GM23338 (cell line): ENCODE results near the gene TLR9. TPM values are rescaled to one million over a fixed set of nuclear protein-coding genes. Genes with fewer than 3 reads are reported as not detected.

Experiments
- ATAC-seq: fragments of 200-7000 bp; cut with Tn5 transposase; 3 replicates; pipeline ENCODE4 v1.9.1; 2020
- DNase-seq: peaks from one replicate; pipeline ENCODE4 v3.0.0-alpha.2; 2015; ENCODE audit warnings: low spot score
- H2AFZ ChIP-seq: fragments of 200-600 bp; sonication (generic); 2 replicates; pipeline ENCODE4 v1.8.0; 2016; ENCODE audit warnings: antibody characterized with exemption, mild to moderate bottlenecking, moderate library complexity
- H3F3A ChIP-seq: fragments of 200-600 bp; sonication (generic); replicated peaks from 2 replicates; pipeline ENCODE4 v1.8.0; 2017; ENCODE audit warnings: antibody characterized with exemption, mixed run types, low read depth
- H3K27ac ChIP-seq: fragments of 200-600 bp; sonication (generic); 2 replicates; pipeline ENCODE4 v1.6.1; 2016; ENCODE audit warnings: low read depth
- H3K27me3 ChIP-seq: fragments of 200-600 bp; sonication (generic); 2 replicates; pipeline ENCODE4 v1.8.0; 2016; ENCODE audit warnings: mild to moderate bottlenecking, mixed run types, moderate library complexity; ENCODE audit not compliant: insufficient read depth
- H3K36me3 ChIP-seq: fragments of 200-600 bp; sonication (generic); 2 replicates; pipeline ENCODE4 v1.8.0; 2016; ENCODE audit warnings: mild to moderate bottlenecking; ENCODE audit not compliant: insufficient read depth
- H3K4me1 ChIP-seq: fragments of 200-600 bp; sonication (generic); 2 replicates; pipeline ENCODE4 v1.8.0; 2016; ENCODE audit warnings: mild to moderate bottlenecking, moderate library complexity; ENCODE audit not compliant: insufficient read depth
- H3K4me2 ChIP-seq: fragments of 200-600 bp; sonication (generic); 2 replicates; pipeline ENCODE4 v1.7.1; 2017; ENCODE audit warnings: mixed run types
- H3K4me3 ChIP-seq: fragments of 200-600 bp; sonication (generic); 2 replicates; pipeline ENCODE4 v1.6.1; 2016; ENCODE audit warnings: mixed run types
- H3K79me2 ChIP-seq: fragments of 200-600 bp; sonication (generic); replicated peaks from 2 replicates; pipeline ENCODE4 v1.8.0; 2017; ENCODE audit warnings: mild to moderate bottlenecking; ENCODE audit not compliant: insufficient read depth
- H3K9me2 ChIP-seq: fragments of 200-600 bp; sonication (generic); 2 replicates; pipeline ENCODE4 v1.8.0; 2017; ENCODE audit not compliant: insufficient read depth
- H4K20me1 ChIP-seq: fragments of 200-600 bp; sonication (generic); replicated peaks from 2 replicates; pipeline ENCODE4 v1.8.0; 2017; ENCODE audit warnings: mild to moderate bottlenecking; ENCODE audit not compliant: insufficient read depth
- H3K27ac Mint-ChIP-seq: 2 replicates; pipeline ENCODE4 v1.8.0; 2020; ENCODE audit warnings: inconsistent platforms, mild to moderate bottlenecking, moderate library complexity, mixed read lengths
- H3K27me3 Mint-ChIP-seq: 3 replicates; pipeline ENCODE4 v1.8.0; 2022; ENCODE audit warnings: low read depth, mild to moderate bottlenecking, moderate library complexity, mixed read lengths, inconsistent platforms; ENCODE audit not compliant: insufficient read depth, poor library complexity
- H3K36me3 Mint-ChIP-seq: 3 replicates; pipeline ENCODE4 v1.8.0; 2021; ENCODE audit warnings: low read depth, mild to moderate bottlenecking, inconsistent platforms, moderate library complexity, mixed read lengths
- H3K4me1 Mint-ChIP-seq: 3 replicates; pipeline ENCODE4 v1.8.0; 2020; ENCODE audit warnings: mild to moderate bottlenecking, inconsistent platforms, mixed read lengths
- H3K4me3 Mint-ChIP-seq: 3 replicates; pipeline ENCODE4 v1.8.0; 2021; ENCODE audit warnings: moderate library complexity, mild to moderate bottlenecking, inconsistent platforms, mixed read lengths
- H3K9me3 Mint-ChIP-seq: 3 replicates; pipeline ENCODE4 v1.8.0; 2020; ENCODE audit warnings: moderate library complexity, mild to moderate bottlenecking, inconsistent platforms, mixed read lengths
- CREB1 ChIP-seq: fragments of 250-450 bp; sonication (Bioruptor Pico); IDR thresholded peaks from 2 replicates; pipeline ENCODE4 v1.5.0; 2020; ENCODE audit warnings: low read depth, mild to moderate bottlenecking, moderate library complexity
- EZH2phosphoT487 ChIP-seq: fragments of 200-600 bp; sonication (generic); IDR thresholded peaks from one replicate; pipeline ENCODE4 v1.8.1; 2018; ENCODE audit warnings: antibody characterized with exemption; ENCODE audit not compliant: unreplicated experiment
- NANOG ChIP-seq: IDR thresholded peaks from 2 replicates; pipeline ENCODE4 v1.6.1; 2016; ENCODE audit warnings: antibody characterized with exemption, borderline replicate concordance
- POLR2AphosphoS5 ChIP-seq: IDR thresholded peaks from 2 replicates; pipeline ENCODE4 v1.6.1; 2016; ENCODE audit warnings: antibody characterized with exemption, low read depth
- ZNF114 ChIP-seq: fragments of 250-450 bp; sonication (Bioruptor Pico); IDR thresholded peaks from 2 replicates; pipeline ENCODE4 v1.5.0; 2020; ENCODE audit warnings: mild to moderate bottlenecking, moderate library complexity
- polyA plus RNA-seq: library from polyadenylated mRNA; unstranded; fragments of >200 nt; fragmentation: Nextera tagmentation; extraction: Ambion mirVana; gene quantifications from 2 replicates; pipeline ENCODE4 v1.2.1, GENCODE V29; 2016
- total RNA-seq: library from RNA; depleted of rRNA; stranded (reverse); fragments of >200 nt; shearing (Covaris generic); gene quantifications from 2 replicates; pipeline ENCODE4 v1.2.3, GENCODE V29; 2014
- TF ChIP-seq, protein P1 (sequence below): IDR thresholded peaks from 2 replicates; pipeline ENCODE4 v1.6.1; 2016; ENCODE audit warnings: antibody characterized with exemption
- TF ChIP-seq, protein P2 (sequence below): fragments of 250-450 bp; sonication (Bioruptor Pico); IDR thresholded peaks from 2 replicates; pipeline ENCODE4 v1.5.0; 2020; ENCODE audit warnings: mild to moderate bottlenecking, moderate library complexity

The TLR9 gene
- total and polyA plus RNA-seq, 2 experiments from 2014 or later, result not detected

DNA sequence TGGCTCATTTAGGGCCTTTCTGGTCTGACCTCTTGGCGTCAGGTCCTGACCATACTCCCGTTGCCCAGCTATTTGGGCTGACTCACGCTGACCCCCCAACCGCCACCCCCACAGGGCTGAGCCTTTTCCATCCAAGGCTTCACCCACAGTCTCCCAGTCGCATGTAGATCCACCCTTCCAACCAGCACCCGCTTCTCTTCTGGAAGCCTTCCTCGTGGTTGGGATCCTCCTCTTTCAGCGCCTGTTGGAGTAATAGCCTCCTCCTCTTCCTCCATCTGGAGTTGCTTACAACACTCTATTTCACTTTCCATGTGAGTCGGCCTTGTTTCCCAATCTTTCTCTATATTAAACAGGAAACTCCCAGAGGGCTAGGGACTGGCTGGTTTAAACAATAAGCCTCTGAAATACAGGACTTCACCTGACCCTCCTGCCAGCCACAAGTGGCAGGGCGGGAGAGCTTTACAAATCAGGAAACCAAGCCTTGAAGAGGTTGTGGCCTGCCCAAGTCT lies 29.6 kb downstream of the TLR9 start:
- Mint-ChIP-seq H3K36me3 (peaks cover 10% of the 10 kb centered on the region), H3K4me3 (no peak overlapping the region), H3K27me3 (peaks cover 20% of the 10 kb centered on the region), H3K9me3 (peaks cover 4% of the 10 kb centered on the region; the same call in 1 of the 3 replicates), H3K27ac (no peak overlapping the region), H3K4me1 (peaks cover 17% of the 10 kb centered on the region)
- Histone ChIP-seq H2AFZ (no peak overlapping the region), H4K20me1 (peaks cover 3% of the 10 kb centered on the region; the same call in 1 of the 2 replicates), H3K9me2 (no peaks in the 10 kb centered on the region), H3K4me2 (no peak overlapping the region), H3K27ac (no peak overlapping the region), H3K4me1 (peaks cover 10% of the 10 kb centered on the region), H3K36me3 (peaks cover 17% of the 10 kb centered on the region), H3F3A (peaks cover 7% of the 10 kb centered on the region; the same call in 1 of the 2 replicates), H3K4me3 (no peak overlapping the region), H3K27me3 (no peaks in the 10 kb centered on the region), H3K79me2 (peaks cover 12% of the 10 kb centered on the region)
- DNase-seq, result no peak
- ATAC-seq, result no peak
- TF ChIP-seq, protein P1, sequence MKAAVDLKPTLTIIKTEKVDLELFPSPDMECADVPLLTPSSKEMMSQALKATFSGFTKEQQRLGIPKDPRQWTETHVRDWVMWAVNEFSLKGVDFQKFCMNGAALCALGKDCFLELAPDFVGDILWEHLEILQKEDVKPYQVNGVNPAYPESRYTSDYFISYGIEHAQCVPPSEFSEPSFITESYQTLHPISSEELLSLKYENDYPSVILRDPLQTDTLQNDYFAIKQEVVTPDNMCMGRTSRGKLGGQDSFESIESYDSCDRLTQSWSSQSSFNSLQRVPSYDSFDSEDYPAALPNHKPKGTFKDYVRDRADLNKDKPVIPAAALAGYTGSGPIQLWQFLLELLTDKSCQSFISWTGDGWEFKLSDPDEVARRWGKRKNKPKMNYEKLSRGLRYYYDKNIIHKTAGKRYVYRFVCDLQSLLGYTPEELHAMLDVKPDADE, result no peak
- TF ChIP-seq POLR2AphosphoS5 (no peak), ZNF114 (no peak), CREB1 (no peak), NANOG (no peak)

DNA sequence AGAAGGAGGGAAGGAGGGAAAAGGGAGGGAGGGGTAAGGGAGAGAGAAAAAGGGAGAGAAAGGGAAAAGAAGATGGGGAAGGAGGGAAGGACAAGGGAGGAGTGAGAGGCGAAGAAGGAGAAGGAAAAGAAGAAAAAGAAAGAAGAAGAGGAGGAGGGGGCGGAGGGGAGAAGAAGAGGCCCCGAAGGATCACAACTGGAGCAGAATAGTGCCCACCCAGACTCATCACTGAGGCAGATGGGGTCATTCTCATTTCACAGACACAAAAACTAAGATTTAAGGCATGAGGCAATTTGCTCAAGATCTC lies 30.2 kb downstream of the TLR9 start:
- Histone ChIP-seq H3K9me2 (no peaks in the 10 kb centered on the region), H3K79me2 (peaks cover 12% of the 10 kb centered on the region), H3K4me2 (no peak overlapping the region), H3K27ac (no peak overlapping the region), H3K27me3 (no peaks in the 10 kb centered on the region), H2AFZ (no peak overlapping the region), H3K36me3 (peaks cover 11% of the 10 kb centered on the region), H3K4me1 (peaks cover 10% of the 10 kb centered on the region), H3F3A (peaks cover 7% of the 10 kb centered on the region; the same call in 1 of the 2 replicates), H4K20me1 (peaks cover 3% of the 10 kb centered on the region; the same call in 1 of the 2 replicates), H3K4me3 (no peak overlapping the region)
- no peak overlapping the region for H3K27ac Mint-ChIP-seq
- no peak overlapping the region for H3K4me3 Mint-ChIP-seq
- peaks cover 19% of the 10 kb centered on the region for H3K4me1 Mint-ChIP-seq
- peaks cover 7% of the 10 kb centered on the region; the same call in 2 of the 3 replicates for H3K36me3 Mint-ChIP-seq
- no peak for DNase-seq
- H3K27me3 Mint-ChIP-seq, result peaks cover 22% of the 10 kb centered on the region
- TF ChIP-seq, protein P2, sequence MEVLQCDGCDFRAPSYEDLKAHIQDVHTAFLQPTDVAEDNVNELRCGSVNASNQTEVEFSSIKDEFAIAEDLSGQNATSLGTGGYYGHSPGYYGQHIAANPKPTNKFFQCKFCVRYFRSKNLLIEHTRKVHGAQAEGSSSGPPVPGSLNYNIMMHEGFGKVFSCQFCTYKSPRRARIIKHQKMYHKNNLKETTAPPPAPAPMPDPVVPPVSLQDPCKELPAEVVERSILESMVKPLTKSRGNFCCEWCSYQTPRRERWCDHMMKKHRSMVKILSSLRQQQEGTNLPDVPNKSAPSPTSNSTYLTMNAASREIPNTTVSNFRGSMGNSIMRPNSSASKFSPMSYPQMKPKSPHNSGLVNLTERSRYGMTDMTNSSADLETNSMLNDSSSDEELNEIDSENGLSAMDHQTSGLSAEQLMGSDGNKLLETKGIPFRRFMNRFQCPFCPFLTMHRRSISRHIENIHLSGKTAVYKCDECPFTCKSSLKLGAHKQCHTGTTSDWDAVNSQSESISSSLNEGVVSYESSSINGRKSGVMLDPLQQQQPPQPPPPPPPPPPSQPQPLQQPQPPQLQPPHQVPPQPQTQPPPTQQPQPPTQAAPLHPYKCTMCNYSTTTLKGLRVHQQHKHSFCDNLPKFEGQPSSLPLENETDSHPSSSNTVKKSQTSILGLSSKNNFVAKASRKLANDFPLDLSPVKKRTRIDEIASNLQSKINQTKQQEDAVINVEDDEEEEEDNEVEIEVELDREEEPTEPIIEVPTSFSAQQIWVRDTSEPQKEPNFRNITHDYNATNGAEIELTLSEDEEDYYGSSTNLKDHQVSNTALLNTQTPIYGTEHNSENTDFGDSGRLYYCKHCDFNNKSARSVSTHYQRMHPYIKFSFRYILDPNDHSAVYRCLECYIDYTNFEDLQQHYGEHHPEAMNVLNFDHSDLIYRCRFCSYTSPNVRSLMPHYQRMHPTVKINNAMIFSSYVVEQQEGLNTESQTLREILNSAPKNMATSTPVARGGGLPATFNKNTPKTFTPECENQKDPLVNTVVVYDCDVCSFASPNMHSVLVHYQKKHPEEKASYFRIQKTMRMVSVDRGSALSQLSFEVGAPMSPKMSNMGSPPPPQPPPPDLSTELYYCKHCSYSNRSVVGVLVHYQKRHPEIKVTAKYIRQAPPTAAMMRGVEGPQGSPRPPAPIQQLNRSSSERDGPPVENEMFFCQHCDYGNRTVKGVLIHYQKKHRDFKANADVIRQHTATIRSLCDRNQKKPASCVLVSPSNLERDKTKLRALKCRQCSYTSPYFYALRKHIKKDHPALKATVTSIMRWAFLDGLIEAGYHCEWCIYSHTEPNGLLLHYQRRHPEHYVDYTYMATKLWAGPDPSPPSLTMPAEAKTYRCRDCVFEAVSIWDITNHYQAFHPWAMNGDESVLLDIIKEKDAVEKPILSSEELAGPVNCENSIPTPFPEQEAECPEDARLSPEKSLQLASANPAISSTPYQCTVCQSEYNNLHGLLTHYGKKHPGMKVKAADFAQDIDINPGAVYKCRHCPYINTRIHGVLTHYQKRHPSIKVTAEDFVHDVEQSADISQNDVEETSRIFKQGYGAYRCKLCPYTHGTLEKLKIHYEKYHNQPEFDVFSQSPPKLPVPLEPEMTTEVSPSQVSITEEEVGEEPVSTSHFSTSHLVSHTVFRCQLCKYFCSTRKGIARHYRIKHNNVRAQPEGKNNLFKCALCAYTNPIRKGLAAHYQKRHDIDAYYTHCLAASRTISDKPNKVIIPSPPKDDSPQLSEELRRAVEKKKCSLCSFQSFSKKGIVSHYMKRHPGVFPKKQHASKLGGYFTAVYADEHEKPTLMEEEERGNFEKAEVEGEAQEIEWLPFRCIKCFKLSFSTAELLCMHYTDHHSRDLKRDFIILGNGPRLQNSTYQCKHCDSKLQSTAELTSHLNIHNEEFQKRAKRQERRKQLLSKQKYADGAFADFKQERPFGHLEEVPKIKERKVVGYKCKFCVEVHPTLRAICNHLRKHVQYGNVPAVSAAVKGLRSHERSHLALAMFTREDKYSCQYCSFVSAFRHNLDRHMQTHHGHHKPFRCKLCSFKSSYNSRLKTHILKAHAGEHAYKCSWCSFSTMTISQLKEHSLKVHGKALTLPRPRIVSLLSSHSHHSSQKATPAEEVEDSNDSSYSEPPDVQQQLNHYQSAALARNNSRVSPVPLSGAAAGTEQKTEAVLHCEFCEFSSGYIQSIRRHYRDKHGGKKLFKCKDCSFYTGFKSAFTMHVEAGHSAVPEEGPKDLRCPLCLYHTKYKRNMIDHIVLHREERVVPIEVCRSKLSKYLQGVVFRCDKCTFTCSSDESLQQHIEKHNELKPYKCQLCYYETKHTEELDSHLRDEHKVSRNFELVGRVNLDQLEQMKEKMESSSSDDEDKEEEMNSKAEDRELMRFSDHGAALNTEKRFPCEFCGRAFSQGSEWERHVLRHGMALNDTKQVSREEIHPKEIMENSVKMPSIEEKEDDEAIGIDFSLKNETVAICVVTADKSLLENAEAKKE, result no peak
- TF ChIP-seq EZH2phosphoT487, result no peak
- no peak for ATAC-seq
- peaks cover 4% of the 10 kb centered on the region; the same call in 1 of the 3 replicates for H3K9me3 Mint-ChIP-seq
